HepG2 (cell line): ENCODE results near the gene SSPN. TPM values are rescaled to one million over a fixed set of nuclear protein-coding genes. Genes with fewer than 3 reads are reported as not detected.

Experiments used
- ATAC-seq: fragments of 200-7000 bp; cut with Tn5 transposase; 3 replicates; pipeline ENCODE4 v1.9.1; 2020; ENCODE audit warnings: mild to moderate bottlenecking, moderate library complexity
- BruUV-seq: library from RNA; stranded (reverse); fragments of 400-500 nt; replicated peaks from 2 replicates; lab custom pipeline; 2021; lab: Mats Ljungman, UMichigan
- CTCF ChIA-PET: fragments of 300-600 bp; formaldehyde crosslinking; extraction: SDS; loops from one replicate; lab custom pipeline; 2021; ENCODE audit warnings: low total read pairs, inconsistent platforms, low intra/inter-chr PET ratio; lab: Yijun Ruan, JAX
- POLR2A ChIA-PET: fragments of 350-600 bp; sonication (Branson Sonifier 250); formaldehyde crosslinking; loops from one replicate; lab custom pipeline; 2020; ENCODE audit warnings: antibody characterized with exemption, inconsistent platforms; lab: Yijun Ruan, JAX
- DNase-seq: peaks from one replicate; pipeline ENCODE4 v3.0.0-alpha.2; 2015; ENCODE audit warnings: low spot score
- FAIRE-seq: peaks from 3 replicates; lab custom pipeline; 2011; peaks lifted over from hg19 to GRCh38; lab: Jason Lieb, UNC
- H2AFZ ChIP-seq: one replicate; pipeline ENCODE4 v1.6.1; 2011; ENCODE audit warnings: low read length, inconsistent platforms
- H3K27ac ChIP-seq: fragments of 300-600 bp; 3 replicates; pipeline ENCODE4 v1.8.0; 2011; ENCODE audit warnings: mixed run types, mild to moderate bottlenecking, mixed read lengths, low read length, inconsistent platforms; ENCODE audit not compliant: insufficient read depth; ENCODE audit errors: extremely low read length
- H3K27me3 ChIP-seq, 2 experiments: fragments of 200-600 bp in 1 of 2; 2 replicates in 1 of 2; 3 replicates in 1 of 2; pipeline versions ENCODE4 v1.6.0 to v1.8.0; 2011; ENCODE audit warnings: low read length in 2 of 2, mild to moderate bottlenecking in 2 of 2, moderate library complexity in 2 of 2, inconsistent platforms in 1 of 2; ENCODE audit not compliant: insufficient read depth in 2 of 2, control insufficient read depth in 1 of 2
- H3K36me3 ChIP-seq, 2 experiments: fragments of 200-600 bp in 1 of 2; replicated peaks in 1 of 2; 2 replicates in 1 of 2; 3 replicates in 1 of 2; pipeline versions ENCODE4 v1.5.1 to v1.8.0; 2011; ENCODE audit warnings: low read length in 2 of 2, inconsistent platforms in 1 of 2; ENCODE audit not compliant: insufficient read depth in 2 of 2, control insufficient read depth in 1 of 2
- H3K4me1 ChIP-seq: 2 replicates; pipeline ENCODE4 v1.5.1; 2012; ENCODE audit warnings: low read length, inconsistent platforms; ENCODE audit not compliant: insufficient read depth
- H3K4me2 ChIP-seq: 2 replicates; pipeline ENCODE4 v1.6.0; 2011; ENCODE audit warnings: low read depth, low read length, inconsistent platforms
- H3K4me3 ChIP-seq, 3 experiments: fragments of 200-600 bp in 1 of 3; sonication (generic), shearing (Covaris generic) in 1 of 3; replicated peaks in 1 of 3; 2 replicates each; pipeline ENCODE4 v1.5.1; 2011 to 2016; ENCODE audit warnings: low read length in 3 of 3, inconsistent platforms in 2 of 3, low read depth in 2 of 3, mild to moderate bottlenecking in 2 of 3, control low read depth in 1 of 3, mixed read lengths in 1 of 3; ENCODE audit not compliant: insufficient read depth in 1 of 3
- H3K79me2 ChIP-seq: one replicate; pipeline ENCODE4 v1.6.1; 2011; ENCODE audit warnings: low read length, inconsistent platforms; ENCODE audit not compliant: insufficient read depth
- H3K9ac ChIP-seq: 2 replicates; pipeline ENCODE4 v1.6.0; 2011; ENCODE audit warnings: mild to moderate bottlenecking, low read depth, low read length, inconsistent platforms; ENCODE audit not compliant: insufficient read depth
- H3K9me3 ChIP-seq: 2 replicates; pipeline ENCODE4 v1.5.1; 2012; ENCODE audit warnings: mild to moderate bottlenecking, low read length
- H4K20me1 ChIP-seq: 2 replicates; pipeline ENCODE4 v1.6.0; 2011; ENCODE audit warnings: inconsistent platforms, mild to moderate bottlenecking, low read length, moderate library complexity; ENCODE audit not compliant: insufficient read depth
- ATM ChIP-seq: fragments of 450-650 bp; IDR thresholded peaks from 2 replicates; pipeline ENCODE4 v1.7.1; 2017; ENCODE audit warnings: mild to moderate bottlenecking, borderline replicate concordance
- CAMTA2 ChIP-seq: sonication (generic); formaldehyde crosslinking; IDR thresholded peaks from 2 replicates; pipeline ENCODE4 v1.4.0; 2020; ENCODE audit warnings: mild to moderate bottlenecking, missing genetic modification reagents, borderline replicate concordance
- DMAP1 ChIP-seq: IDR thresholded peaks from 2 replicates; pipeline ENCODE4 v1.6.1; 2016
- FOXP1 ChIP-seq, 2 experiments: fragments of 450-650 bp in 1 of 2; IDR thresholded peaks; 2 replicates each; pipeline ENCODE4 v1.6.1; 2017 to 2018; ENCODE audit warnings: antibody characterized with exemption in 1 of 2
- HDAC2 ChIP-seq: sonication (generic); formaldehyde crosslinking; IDR thresholded peaks from 2 replicates; pipeline ENCODE4 v1.4.0; 2020; ENCODE audit warnings: missing genetic modification reagents
- JARID2 ChIP-seq: sonication (generic); formaldehyde crosslinking; IDR thresholded peaks from 2 replicates; pipeline ENCODE4 v1.8.1; 2023; ENCODE audit warnings: missing genetic modification reagents, inconsistent platforms; ENCODE audit not compliant: insufficient replicate concordance
- NFKB2 ChIP-seq: sonication (generic); formaldehyde crosslinking; IDR thresholded peaks from 2 replicates; pipeline ENCODE4 v1.4.0; 2020; ENCODE audit warnings: missing genetic modification reagents, borderline replicate concordance
- ZBTB20 ChIP-seq: sonication (generic); formaldehyde crosslinking; IDR thresholded peaks from 2 replicates; pipeline ENCODE4 v1.8.1; 2023; ENCODE audit warnings: missing genetic modification reagents, low read depth, mild to moderate bottlenecking, borderline replicate concordance
- ZNF496 ChIP-seq: sonication (generic); formaldehyde crosslinking; IDR thresholded peaks from 2 replicates; pipeline ENCODE4 v1.8.1; 2023; ENCODE audit warnings: mild to moderate bottlenecking, moderate library complexity, missing genetic modification reagents; ENCODE audit not compliant: insufficient replicate concordance
- ZNF850 ChIP-seq: sonication (generic); formaldehyde crosslinking; conservative IDR thresholded peaks from 2 replicates; pipeline ENCODE4 v1.9.0; 2021; ENCODE audit warnings: mild to moderate bottlenecking, missing genetic modification reagents
- WGBS: methylation state at CpG from one replicate; pipeline ENCODE4 v1.1.6; 2017; ENCODE audit warnings: low lambda C conversion rate; 5-methylcytosine and 5-hydroxymethylcytosine counted together
- in situ Hi-C: cut with HindIII; loops from 2 replicates; pipeline ENCODE4 v1.10.0; 2017; ENCODE audit warnings: low pct_unique_long_range_greater_than_20kb; ENCODE audit not compliant: extremely low pct_ligation_motif_present
- intact Hi-C: fragments of 100-400 bp; cut with micrococcal nuclease; formaldehyde crosslinking; loops from one replicate; pipeline ENCODE4 v1.10.0; 2022; ENCODE audit not compliant: unreplicated experiment
- polyA plus RNA-seq, 8 experiments: library from polyadenylated mRNA; depleted of rRNA in 3 of 8; stranded (reverse) in 7 of 8; unstranded in 1 of 8; fragments of >200 nt; fragmentation: Illumina TruSeq in 4 of 8; extraction: Trizol in 4 of 8; gene quantifications; 2 replicates each; pipeline versions ENCODE4 v1.2.1 to v1.2.3, GENCODE V29; 2011 to 2016; ENCODE audit warnings: low read depth in 4 of 8, missing spikeins in 1 of 8, mixed read lengths in 1 of 8; ENCODE audit not compliant: insufficient read depth in 1 of 8
- total RNA-seq, 5 experiments: library from RNA; depleted of rRNA; stranded (reverse); fragments of >200 nt; fragmentation: Illumina TruSeq; extraction: Trizol; gene quantifications; 2 replicates each; pipeline ENCODE4 v1.2.3, GENCODE V29; 2016; ENCODE audit warnings: low read depth in 1 of 5
- TF ChIP-seq, protein P1 (sequence below): sonication (generic); formaldehyde crosslinking; IDR thresholded peaks from 2 replicates; pipeline ENCODE4 v1.4.0; 2020; ENCODE audit warnings: missing genetic modification reagents
- TF ChIP-seq, protein P2 (sequence below): sonication (generic); formaldehyde crosslinking; IDR thresholded peaks from 2 replicates; pipeline ENCODE4 v1.8.1; 2023; ENCODE audit warnings: mild to moderate bottlenecking, inconsistent platforms, moderate library complexity, missing genetic modification reagents, borderline replicate concordance
- TF ChIP-seq, protein P3 (sequence below): IDR thresholded peaks from 2 replicates; pipeline ENCODE4 v1.6.1; 2012; ENCODE audit warnings: inconsistent platforms
- TF ChIP-seq, protein P4 (sequence below): IDR thresholded peaks from 2 replicates; pipeline ENCODE4 v1.6.1; 2016; ENCODE audit warnings: missing compliant biosample characterization, missing genetic modification reagents, borderline replicate concordance

The SSPN gene
- total and polyA plus RNA-seq, 2 of the 13 experiments (the other 11 are each of a cell fraction or from before 2014, with no cell fraction given): not detected

DNA sequence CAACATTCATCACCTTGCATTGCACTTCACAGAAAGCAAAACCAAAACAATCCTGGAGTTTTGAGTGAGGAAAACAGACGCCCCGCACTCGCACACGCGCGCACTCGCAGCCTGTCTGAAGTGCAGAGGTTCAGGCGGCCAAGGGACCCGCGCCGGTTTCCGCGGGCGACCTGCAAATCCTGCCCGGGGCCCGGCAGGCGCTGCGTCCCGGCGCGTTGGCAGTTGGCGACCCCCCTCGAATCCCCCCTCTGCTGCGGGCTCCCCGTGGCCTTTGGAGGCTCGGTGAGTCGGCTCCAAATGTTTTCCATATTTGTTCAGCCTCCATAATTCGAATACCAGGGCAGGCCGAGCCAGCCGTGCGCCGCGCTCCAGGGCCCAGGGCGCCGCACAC lies at the start of gene SSPN (continued):
- TF ChIP-seq, protein P1, sequence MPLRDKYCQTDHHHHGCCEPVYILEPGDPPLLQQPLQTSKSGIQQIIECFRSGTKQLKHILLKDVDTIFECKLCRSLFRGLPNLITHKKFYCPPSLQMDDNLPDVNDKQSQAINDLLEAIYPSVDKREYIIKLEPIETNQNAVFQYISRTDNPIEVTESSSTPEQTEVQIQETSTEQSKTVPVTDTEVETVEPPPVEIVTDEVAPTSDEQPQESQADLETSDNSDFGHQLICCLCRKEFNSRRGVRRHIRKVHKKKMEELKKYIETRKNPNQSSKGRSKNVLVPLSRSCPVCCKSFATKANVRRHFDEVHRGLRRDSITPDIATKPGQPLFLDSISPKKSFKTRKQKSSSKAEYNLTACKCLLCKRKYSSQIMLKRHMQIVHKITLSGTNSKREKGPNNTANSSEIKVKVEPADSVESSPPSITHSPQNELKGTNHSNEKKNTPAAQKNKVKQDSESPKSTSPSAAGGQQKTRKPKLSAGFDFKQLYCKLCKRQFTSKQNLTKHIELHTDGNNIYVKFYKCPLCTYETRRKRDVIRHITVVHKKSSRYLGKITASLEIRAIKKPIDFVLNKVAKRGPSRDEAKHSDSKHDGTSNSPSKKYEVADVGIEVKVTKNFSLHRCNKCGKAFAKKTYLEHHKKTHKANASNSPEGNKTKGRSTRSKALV (CRISPR knock-in tag): peak; percentile 89
- TF ChIP-seq FOXP1 (IDR thresholded peaks at IDR 0.05) (no peak), FOXP1 (CRISPR knock-in tag; IDR thresholded peaks at IDR 0.05) (no peak), DMAP1 (CRISPR knock-in tag) (no peak), ZBTB20 (no peak), NFKB2 (CRISPR knock-in tag) (0 out of 2 replicates have a peak, but pooled peaks have one; percentile 4)
- TF ChIP-seq, protein P2, sequence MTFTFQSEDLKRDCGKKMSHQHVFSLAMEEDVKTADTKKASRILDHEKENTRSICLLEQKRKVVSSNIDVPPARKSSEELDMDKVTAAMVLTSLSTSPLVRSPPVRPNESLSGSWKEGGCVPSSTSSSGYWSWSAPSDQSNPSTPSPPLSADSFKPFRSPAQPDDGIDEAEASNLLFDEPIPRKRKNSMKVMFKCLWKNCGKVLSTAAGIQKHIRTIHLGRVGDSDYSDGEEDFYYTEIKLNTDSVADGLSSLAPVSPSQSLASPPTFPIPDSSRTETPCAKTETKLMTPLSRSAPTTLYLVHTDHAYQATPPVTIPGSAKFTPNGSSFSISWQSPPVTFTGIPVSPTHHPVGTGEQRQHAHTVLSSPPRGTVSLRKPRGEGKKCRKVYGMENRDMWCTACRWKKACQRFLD (CRISPR knock-in tag): no peak
- TF ChIP-seq, protein P3, sequence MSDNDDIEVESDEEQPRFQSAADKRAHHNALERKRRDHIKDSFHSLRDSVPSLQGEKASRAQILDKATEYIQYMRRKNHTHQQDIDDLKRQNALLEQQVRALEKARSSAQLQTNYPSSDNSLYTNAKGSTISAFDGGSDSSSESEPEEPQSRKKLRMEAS: no peak

DNA sequence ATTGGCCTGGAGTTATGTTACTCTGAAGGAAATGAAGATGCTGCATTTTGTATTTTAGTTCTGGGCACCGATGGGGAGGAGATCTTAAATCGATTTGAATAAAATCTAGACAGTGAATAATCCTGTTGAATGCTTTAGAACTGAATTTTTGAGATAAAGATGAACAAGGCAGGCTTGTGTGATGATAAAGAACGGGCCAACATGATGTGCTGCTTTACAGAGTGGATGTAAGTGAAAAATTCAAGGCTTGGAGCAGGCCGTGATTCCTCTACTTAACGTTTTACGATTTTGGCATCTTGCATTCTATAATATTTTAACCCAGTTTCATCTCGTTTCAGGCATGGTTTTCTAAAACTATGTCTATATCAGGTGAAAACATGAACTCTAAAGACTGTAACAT lies 47.1 kb upstream of the SSPN start:
- no peak for ATAC-seq
- Histone ChIP-seq H3K27ac (no peak overlapping the region), H3K9ac (no peak overlapping the region), H3K27me3 (0 out of 5 replicates have a peak, but pooled peaks cover 0 to 6% of the 10 kb centered on the region in 2 experiments), H3K79me2 (no peaks in the 10 kb centered on the region), H3K9me3 (no peaks in the 10 kb centered on the region), H3K4me2 (no peak overlapping the region), H3K4me1 (peaks cover 8% of the 10 kb centered on the region), H3K36me3 (no peaks in the 10 kb centered on the region), H4K20me1 (no peaks in the 10 kb centered on the region), H2AFZ (no peak overlapping the region), H3K4me3 (no peak overlapping the region)
- in situ Hi-C loops (no loop called here), intact Hi-C loops (no loop called here)
- WGBS: 12% methylated on average over 7 of the region's 7 CpGs
- no TSS peak for BruUV-seq
- DNase-seq: no peak
- FAIRE-seq: no peak
- POLR2A ChIA-PET: no interaction called here
- CTCF ChIA-PET: no interaction called here
- TF ChIP-seq ZNF496 (no peak), JARID2 (CRISPR knock-in tag) (no peak), ZNF850 (no peak), HDAC2 (CRISPR knock-in tag) (no peak), ATM (no peak), CAMTA2 (no peak)
- TF ChIP-seq, protein P4, sequence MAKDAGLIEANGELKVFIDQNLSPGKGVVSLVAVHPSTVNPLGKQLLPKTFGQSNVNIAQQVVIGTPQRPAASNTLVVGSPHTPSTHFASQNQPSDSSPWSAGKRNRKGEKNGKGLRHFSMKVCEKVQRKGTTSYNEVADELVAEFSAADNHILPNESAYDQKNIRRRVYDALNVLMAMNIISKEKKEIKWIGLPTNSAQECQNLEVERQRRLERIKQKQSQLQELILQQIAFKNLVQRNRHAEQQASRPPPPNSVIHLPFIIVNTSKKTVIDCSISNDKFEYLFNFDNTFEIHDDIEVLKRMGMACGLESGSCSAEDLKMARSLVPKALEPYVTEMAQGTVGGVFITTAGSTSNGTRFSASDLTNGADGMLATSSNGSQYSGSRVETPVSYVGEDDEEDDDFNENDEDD (CRISPR knock-in tag): no peak
